PC-3 (cell line): Measurements from ENCODE around the gene SEMA4C. TPM values are rescaled to one million over a fixed set of nuclear protein-coding genes. Genes with fewer than 3 reads are reported as not detected.
A peak's percentile ranks its signal among the peaks of the same experiment; 100 is the strongest.

ENCODE experiments used
- ATAC-seq: fragments of 200-7000 bp; cut with Tn5 transposase; 2 replicates; pipeline ENCODE4 v1.9.1; 2020; ENCODE audit warnings: mild to moderate bottlenecking, moderate library complexity
- BruUV-seq: library from RNA; stranded (reverse); fragments of 400-500 nt; replicated peaks from 2 replicates; lab custom pipeline; 2021; lab: Mats Ljungman, UMichigan
- CTCF ChIA-PET: fragments of 300-600 bp; sonication (Branson Sonifier 250); formaldehyde crosslinking; loops from one replicate; lab custom pipeline; 2022; ENCODE audit warnings: antibody characterized with exemption; lab: Charles Lee
- POLR2A ChIA-PET: fragments of 300-600 bp; sonication (Branson Sonifier 250); formaldehyde crosslinking; loops from one replicate; lab custom pipeline; 2022; ENCODE audit warnings: antibody characterized with exemption; ENCODE audit not compliant: unreplicated experiment; lab: Charles Lee
- DNase-seq: peaks from one replicate; pipeline ENCODE4 v3.0.0-alpha.2; 2015
- H2AFZ ChIP-seq: fragments of 300-600 bp; sonication (generic); 2 replicates; pipeline ENCODE4 v1.6.0; 2016; ENCODE audit warnings: antibody characterized with exemption, low read length
- H3F3A ChIP-seq: fragments of 300-600 bp; sonication (generic); one replicate; pipeline ENCODE4 v1.6.0; 2017; ENCODE audit warnings: antibody characterized with exemption, low read length, control low read depth, mild to moderate bottlenecking; ENCODE audit not compliant: unreplicated experiment
- H3K27ac ChIP-seq: fragments of 300-600 bp; sonication (generic); 2 replicates; pipeline ENCODE4 v1.5.1; 2016; ENCODE audit warnings: mild to moderate bottlenecking, low read length
- H3K27me3 ChIP-seq: fragments of 300-600 bp; sonication (generic); 2 replicates; pipeline ENCODE4 v1.6.1; 2016; ENCODE audit warnings: low read length, mixed read lengths
- H3K36me3 ChIP-seq: fragments of 300-600 bp; sonication (generic); 2 replicates; pipeline ENCODE4 v1.6.1; 2016; ENCODE audit warnings: low read depth, mixed run types, low read length, mixed read lengths
- H3K4me1 ChIP-seq: fragments of 300-600 bp; sonication (generic); 2 replicates; pipeline ENCODE4 v1.5.1; 2016; ENCODE audit warnings: low read length; ENCODE audit not compliant: insufficient read depth
- H3K4me2 ChIP-seq: fragments of 300-600 bp; sonication (generic); 2 replicates; pipeline ENCODE4 v1.6.0; 2016; ENCODE audit warnings: low read length
- H3K4me3 ChIP-seq: fragments of 300-600 bp; sonication (generic); 2 replicates; pipeline ENCODE4 v1.5.1; 2016; ENCODE audit warnings: mild to moderate bottlenecking, low read length, mixed read lengths
- H3K79me2 ChIP-seq: fragments of 300-600 bp; sonication (generic); 2 replicates; pipeline ENCODE4 v1.6.1; 2017; ENCODE audit warnings: low read length, mixed read lengths
- H3K9ac ChIP-seq: fragments of 300-600 bp; sonication (generic); 2 replicates; pipeline ENCODE4 v1.6.0; 2016; ENCODE audit warnings: mild to moderate bottlenecking, low read length
- H3K9me2 ChIP-seq: fragments of 300-600 bp; sonication (generic); replicated peaks from 2 replicates; pipeline ENCODE4 v1.6.1; 2016; ENCODE audit warnings: mixed run types, low read length, mixed read lengths
- H3K9me3 ChIP-seq: fragments of 300-600 bp; sonication (generic); 2 replicates; pipeline ENCODE4 v1.6.1; 2016; ENCODE audit warnings: low read length, mixed read lengths
- H4K20me1 ChIP-seq: fragments of 300-600 bp; sonication (generic); 2 replicates; pipeline ENCODE4 v1.6.1; 2016; ENCODE audit warnings: low read length, mixed read lengths
- EZH2 ChIP-seq: fragments of 300-600 bp; sonication (generic); IDR thresholded peaks from one replicate; pipeline ENCODE4 v1.6.1; 2017; ENCODE audit warnings: antibody characterized with exemption, mild to moderate bottlenecking, low read length; ENCODE audit not compliant: unreplicated experiment
- EZH2phosphoT487 ChIP-seq: fragments of 300-600 bp; sonication (generic); IDR thresholded peaks from 2 replicates; pipeline ENCODE4 v1.6.1; 2018; ENCODE audit warnings: mild to moderate bottlenecking, antibody characterized with exemption, low read length, borderline replicate concordance
- intact Hi-C: fragments of 100-400 bp; cut with micrococcal nuclease; formaldehyde crosslinking; loops from 2 replicates; pipeline ENCODE4 v1.9.0; 2023
- total RNA-seq: library from RNA; depleted of rRNA; stranded (reverse); fragments of >200 nt; gene quantifications from 2 replicates; pipeline ENCODE4 v1.2.3, GENCODE V29; 2014
- TF ChIP-seq, protein P1 (sequence below): fragments of 300-600 bp; sonication (generic); conservative IDR thresholded peaks from 2 replicates; pipeline ENCODE4 v1.5.1; 2017; ENCODE audit warnings: antibody characterized with exemption, low read depth, mild to moderate bottlenecking, low read length

The SEMA4C gene
- total RNA-seq, 1 experiment from 2014 or later: 20.6 TPM

DNA sequence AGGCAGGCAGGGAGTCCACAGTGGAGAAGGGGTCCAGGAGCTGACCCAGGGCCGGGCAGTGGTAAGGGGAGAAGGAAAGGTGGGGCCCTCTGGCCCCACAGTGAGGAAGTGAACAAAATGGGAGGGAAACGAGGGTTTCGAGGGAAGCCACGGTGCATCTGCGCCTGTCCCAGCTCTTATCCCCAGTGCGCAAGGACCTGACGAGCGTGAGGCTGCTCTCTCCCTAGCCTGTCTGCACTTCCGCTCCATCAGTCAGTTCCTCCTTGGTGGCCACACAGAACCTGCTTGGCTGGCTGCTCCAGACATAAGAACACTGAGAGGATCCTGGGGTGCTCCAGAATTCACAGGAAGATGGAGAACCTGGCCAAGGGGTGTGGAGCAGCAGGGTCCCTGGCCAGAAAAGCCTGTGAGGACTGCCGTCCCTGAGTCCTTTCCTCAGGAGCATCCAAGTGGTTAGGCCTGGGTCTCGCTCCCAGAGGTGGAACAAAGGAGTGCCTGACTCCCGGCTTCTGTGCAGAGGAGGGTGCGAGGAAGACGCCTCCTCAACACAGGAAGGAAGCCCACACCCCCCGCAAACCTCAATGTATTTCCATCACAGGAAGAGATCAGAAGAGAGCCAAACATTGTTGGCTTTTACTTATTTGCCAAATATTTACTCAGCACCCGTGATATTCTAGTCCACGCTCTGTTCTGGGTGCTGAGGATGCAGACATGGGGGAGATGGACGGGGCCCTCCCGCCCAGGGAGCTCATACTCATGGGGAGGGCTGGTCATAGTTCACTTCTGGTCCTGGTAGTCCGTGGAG, 43.7 kb upstream of the SEMA4C start:
- Histone ChIP-seq H3K4me1 (peaks cover 13% of the 10 kb centered on the region), H3K9me3 (no peaks in the 10 kb centered on the region), H3K79me2 (no peaks in the 10 kb centered on the region), H3K4me3 (no peak overlapping the region), H3K27me3 (no peaks in the 10 kb centered on the region), H4K20me1 (no peaks in the 10 kb centered on the region), H3K4me2 (peak overlapping the region; percentile 11; the same call in 1 of the 2 replicates), H2AFZ (no peak overlapping the region), H3K9ac (no peak overlapping the region), H3K27ac (no peak overlapping the region), H3F3A (no peaks in the 10 kb centered on the region), H3K36me3 (no peaks in the 10 kb centered on the region), H3K9me2 (no peaks in the 10 kb centered on the region)
- ChIA-PET POLR2A (no interaction called here), CTCF (no interaction called here)
- DNase-seq (no peak), ATAC-seq (peak; percentile 53)
- TF ChIP-seq, protein P1, sequence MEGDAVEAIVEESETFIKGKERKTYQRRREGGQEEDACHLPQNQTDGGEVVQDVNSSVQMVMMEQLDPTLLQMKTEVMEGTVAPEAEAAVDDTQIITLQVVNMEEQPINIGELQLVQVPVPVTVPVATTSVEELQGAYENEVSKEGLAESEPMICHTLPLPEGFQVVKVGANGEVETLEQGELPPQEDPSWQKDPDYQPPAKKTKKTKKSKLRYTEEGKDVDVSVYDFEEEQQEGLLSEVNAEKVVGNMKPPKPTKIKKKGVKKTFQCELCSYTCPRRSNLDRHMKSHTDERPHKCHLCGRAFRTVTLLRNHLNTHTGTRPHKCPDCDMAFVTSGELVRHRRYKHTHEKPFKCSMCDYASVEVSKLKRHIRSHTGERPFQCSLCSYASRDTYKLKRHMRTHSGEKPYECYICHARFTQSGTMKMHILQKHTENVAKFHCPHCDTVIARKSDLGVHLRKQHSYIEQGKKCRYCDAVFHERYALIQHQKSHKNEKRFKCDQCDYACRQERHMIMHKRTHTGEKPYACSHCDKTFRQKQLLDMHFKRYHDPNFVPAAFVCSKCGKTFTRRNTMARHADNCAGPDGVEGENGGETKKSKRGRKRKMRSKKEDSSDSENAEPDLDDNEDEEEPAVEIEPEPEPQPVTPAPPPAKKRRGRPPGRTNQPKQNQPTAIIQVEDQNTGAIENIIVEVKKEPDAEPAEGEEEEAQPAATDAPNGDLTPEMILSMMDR: no peak
- TF ChIP-seq EZH2phosphoT487 (no peak), EZH2 (no peak)
- intact Hi-C loops: no loop called here
- BruUV-seq: TSS peak; percentile 29

DNA sequence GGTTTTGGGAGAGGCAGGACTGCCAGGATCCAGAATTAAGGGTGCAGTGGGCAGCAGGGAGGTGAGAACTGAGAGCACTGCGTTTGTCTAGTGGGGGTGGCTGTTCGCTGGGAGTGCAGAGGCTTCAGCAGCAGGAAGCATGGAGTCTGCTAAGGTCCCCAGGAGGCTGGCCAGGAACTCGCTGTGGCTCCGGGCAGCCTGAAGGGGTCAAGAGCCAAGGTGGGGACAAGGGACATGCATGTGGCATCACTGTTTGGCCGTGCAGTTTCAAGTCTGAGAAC, 43.2 kb upstream of the SEMA4C start:
- ChIA-PET POLR2A (no interaction called here), CTCF (no interaction called here)
- Histone ChIP-seq H3K36me3 (no peaks in the 10 kb centered on the region), H3K9ac (no peak overlapping the region), H3K9me2 (no peaks in the 10 kb centered on the region), H3K4me1 (peaks cover 13% of the 10 kb centered on the region), H3K27me3 (no peaks in the 10 kb centered on the region), H3K9me3 (no peaks in the 10 kb centered on the region), H3F3A (no peaks in the 10 kb centered on the region), H2AFZ (no peak overlapping the region), H4K20me1 (no peaks in the 10 kb centered on the region), H3K4me2 (no peak overlapping the region), H3K79me2 (no peaks in the 10 kb centered on the region), H3K4me3 (no peak overlapping the region), H3K27ac (no peak overlapping the region)
- TF ChIP-seq, protein P1: no peak
- TF ChIP-seq EZH2phosphoT487 (no peak), EZH2 (no peak)
- intact Hi-C loops: no loop called here
- ATAC-seq (no peak), DNase-seq (no peak)
- no TSS peak for BruUV-seq

DNA sequence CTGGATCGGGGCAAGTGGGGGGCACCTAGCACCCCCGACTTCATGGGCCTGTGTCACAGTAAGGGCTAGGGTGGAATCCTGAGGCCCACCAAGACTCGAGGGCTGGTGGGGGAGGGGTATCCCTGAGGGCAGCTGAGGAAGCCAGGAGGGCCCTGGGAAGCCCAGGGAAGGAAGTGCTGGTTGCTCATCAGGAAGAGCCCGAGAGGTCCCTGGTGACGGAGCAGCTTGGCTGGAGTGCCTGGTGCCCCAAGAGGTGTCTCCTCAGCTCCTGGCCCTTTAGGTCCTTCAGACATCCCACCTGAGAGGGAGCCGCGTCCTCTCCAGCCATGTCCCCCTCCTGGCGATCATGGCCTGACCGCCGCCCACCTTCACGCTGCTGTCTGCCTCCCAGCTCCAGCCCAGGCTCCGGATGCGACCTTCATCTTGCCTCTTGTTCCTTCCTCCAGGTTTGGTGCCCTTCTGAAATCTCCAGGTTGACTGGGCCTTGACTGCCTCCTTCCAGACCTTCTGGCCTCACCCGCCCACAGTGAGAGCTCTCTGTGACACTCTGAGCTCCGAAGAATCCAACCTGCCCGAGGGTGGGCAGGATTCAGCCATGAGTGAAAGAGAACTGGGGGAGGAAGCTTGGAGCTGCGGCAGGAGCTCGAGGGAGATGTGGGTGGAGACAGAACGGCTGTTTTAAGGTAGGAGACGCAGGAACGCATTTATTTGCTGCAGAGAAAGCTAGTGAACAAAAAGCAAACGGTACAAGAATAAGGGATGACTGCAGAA, 42.7 kb upstream of the SEMA4C start:
- Histone ChIP-seq H2AFZ (no peak overlapping the region), H3K9me3 (no peaks in the 10 kb centered on the region), H3K4me1 (peaks cover 13% of the 10 kb centered on the region), H3K4me3 (no peak overlapping the region), H3K4me2 (no peak overlapping the region), H4K20me1 (no peaks in the 10 kb centered on the region), H3K27me3 (no peaks in the 10 kb centered on the region), H3K9me2 (no peaks in the 10 kb centered on the region), H3K9ac (no peak overlapping the region), H3F3A (no peaks in the 10 kb centered on the region), H3K79me2 (no peaks in the 10 kb centered on the region), H3K36me3 (no peaks in the 10 kb centered on the region), H3K27ac (no peak overlapping the region)
- ChIA-PET POLR2A (no interaction called here), CTCF (no interaction called here)
- BruUV-seq: no TSS peak
- no peak for TF ChIP-seq EZH2phosphoT487
- TF ChIP-seq, protein P1: no peak
- no peak for TF ChIP-seq EZH2
- intact Hi-C loops: no loop called here
- no peak for DNase-seq
- no peak for ATAC-seq
